GM18951 (cell line): ENCODE results near the gene FASTK.

Experiments
- POLR2A ChIP-seq: IDR thresholded peaks from 4 replicates; pipeline ENCODE4 v1.6.1; 2011; ENCODE audit warnings: mild to moderate bottlenecking; ENCODE audit not compliant: insufficient read length, insufficient read depth; ENCODE audit errors: extremely low read depth
- in situ Hi-C: fragments of 300-500 bp; cut with MboI; formaldehyde crosslinking; loops from one replicate; pipeline ENCODE4 v1.12.0; 2022; ENCODE audit warnings: low sequenced_read_pairs, mixed read lengths, inconsistent platforms; ENCODE audit not compliant: unreplicated experiment

The FASTK gene

DNA sequence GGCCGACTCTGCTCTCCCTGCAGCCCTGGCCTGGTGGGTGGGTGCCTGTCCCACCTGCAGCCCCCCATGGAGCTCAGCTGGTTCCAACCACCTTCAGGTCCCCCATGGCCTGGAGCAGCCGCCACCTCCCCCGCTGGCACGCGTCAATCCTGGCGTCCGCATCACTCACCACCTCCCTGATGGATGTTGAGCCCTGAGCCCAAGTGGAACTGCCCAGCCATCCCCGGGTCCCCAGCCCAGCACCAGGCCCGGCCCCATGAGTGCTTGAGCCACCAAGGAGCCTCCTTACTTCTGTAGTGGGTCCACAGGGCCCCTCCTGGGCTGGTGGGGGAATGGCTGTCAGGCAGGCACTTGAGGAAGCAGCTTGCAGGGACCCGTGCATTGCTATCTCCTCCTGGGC lies 20.3 kb upstream of the FASTK start:
- in situ Hi-C loops: no loop called here
- TF ChIP-seq POLR2A: no peak

- in situ Hi-C loops: no loop called here
- TF ChIP-seq POLR2A: no peak
Measured at GRCh38 chr7:151099486-151100211, 19.0 kb upstream of the FASTK start.

- in situ Hi-C loops: no loop called here
- TF ChIP-seq POLR2A: no peak
Measured at GRCh38 chr7:151095828-151096475, 15.3 kb upstream of the FASTK start.

DNA sequence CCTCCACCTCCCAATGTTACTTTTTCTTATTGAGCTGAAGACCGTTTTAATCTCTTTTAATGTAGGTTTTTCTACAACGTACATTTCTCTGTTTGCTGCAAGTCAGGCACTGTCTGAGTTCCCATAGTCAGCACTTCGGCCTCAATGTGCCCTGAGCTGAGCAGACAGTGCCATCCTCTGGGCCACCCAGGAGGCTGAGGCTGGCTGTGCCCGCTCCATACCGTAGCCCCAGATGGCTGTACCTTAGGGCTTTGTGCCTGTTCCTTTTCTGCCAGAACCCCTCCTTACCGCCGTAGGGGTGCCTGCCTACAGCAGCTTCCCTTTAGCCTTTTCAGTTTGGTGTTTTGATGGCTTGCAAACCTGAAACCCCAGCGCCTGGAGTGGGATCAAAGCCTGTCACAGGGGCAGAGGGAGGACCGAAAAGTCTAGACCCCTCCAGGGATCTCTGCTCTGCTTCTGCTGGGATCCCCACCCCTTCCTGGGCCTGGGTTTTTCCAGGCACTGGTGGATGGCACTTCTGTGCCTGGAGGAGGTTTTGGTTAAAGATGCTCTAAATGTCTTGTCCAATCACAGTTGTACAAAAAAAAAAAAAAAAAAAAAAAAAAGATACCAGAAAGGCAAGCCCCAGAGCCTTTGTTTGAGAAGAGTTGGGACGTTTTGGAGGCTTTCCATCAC lies 14.7 kb upstream of the FASTK start:
- in situ Hi-C loops: no loop called here
- TF ChIP-seq POLR2A: no peak

- in situ Hi-C loops: no loop called here
- no peak for TF ChIP-seq POLR2A
Measured at GRCh38 chr7:151094675-151095074, 14.1 kb upstream of the FASTK start.

DNA sequence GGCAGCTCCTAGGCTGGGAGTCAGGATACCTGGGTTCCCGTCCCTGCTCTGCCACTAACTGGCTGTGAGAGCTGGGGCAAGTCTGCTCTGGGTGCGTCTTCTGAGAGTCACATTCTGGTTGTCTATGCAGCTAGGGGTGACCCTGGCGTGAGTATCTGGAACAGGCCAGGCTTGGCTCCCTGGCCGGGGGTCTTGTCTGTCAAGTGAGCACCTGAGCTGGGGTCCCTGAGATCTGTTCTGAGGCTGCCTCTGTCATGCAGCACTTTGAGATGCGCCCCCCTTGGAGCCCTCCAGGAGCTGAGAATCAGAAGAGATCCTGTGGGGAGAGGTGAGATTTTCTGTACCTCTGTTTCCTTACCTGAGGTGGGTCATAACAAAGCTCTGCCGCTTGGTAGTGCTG lies 13.1 kb upstream of the FASTK start:
- no peak for TF ChIP-seq POLR2A
- in situ Hi-C loops: no loop called here

- no peak for TF ChIP-seq POLR2A
- in situ Hi-C loops: no loop called here
Measured at GRCh38 chr7:151091988-151092387, 11.4 kb upstream of the FASTK start.

DNA sequence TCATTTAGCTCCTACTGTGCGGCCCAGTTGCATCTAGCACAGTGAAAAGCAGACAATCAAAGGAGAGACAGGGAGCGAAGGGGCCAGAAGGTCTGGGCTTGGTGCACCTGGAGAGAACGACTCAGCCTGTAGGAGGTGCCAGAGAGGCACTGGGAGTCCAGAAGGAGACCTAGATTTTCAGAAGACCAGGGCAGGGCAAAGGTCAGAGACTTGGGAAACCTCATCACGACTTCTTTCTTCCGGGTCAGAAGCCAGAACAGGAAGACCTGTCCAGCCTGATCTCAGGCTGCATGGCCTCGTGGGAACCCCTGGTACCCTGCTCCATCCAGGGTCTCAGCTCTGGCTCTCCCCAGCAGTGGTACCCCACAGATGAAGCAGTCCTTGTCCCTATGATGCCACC lies 10.8 kb upstream of the FASTK start:
- in situ Hi-C loops: no loop called here
- TF ChIP-seq POLR2A: no peak

- in situ Hi-C loops: no loop called here
- TF ChIP-seq POLR2A: no peak
Measured at GRCh38 chr7:151091003-151091402, 10.4 kb upstream of the FASTK start.

- in situ Hi-C loops: no loop called here
Measured at GRCh38 chr7:151089893-151090730, 9.5 kb upstream of the FASTK start.

GRCh38 chr7:151088856-151089699 lies 8.5 kb upstream of the FASTK start:
- in situ Hi-C loops: no loop called here
- no peak for TF ChIP-seq POLR2A

More at GRCh38 chr7:151089893-151090730, 9.5 kb upstream of the FASTK start:
- no peak for TF ChIP-seq POLR2A
